Nephron (organoid): Measurements from ENCODE around the gene NR4A3.

ENCODE experiments used
- H3K27ac Mint-ChIP-seq, 3 experiments: 2 replicates each; pipeline ENCODE4 v1.8.0; 2020; ENCODE audit warnings: mixed read lengths in 3 of 3, mild to moderate bottlenecking in 2 of 3, moderate library complexity in 1 of 3
- H3K27me3 Mint-ChIP-seq: 2 replicates; pipeline ENCODE4 v1.8.0; 2021; ENCODE audit warnings: low read depth, mild to moderate bottlenecking, moderate library complexity, mixed read lengths
- H3K36me3 Mint-ChIP-seq: 2 replicates; pipeline ENCODE4 v1.8.0; 2020; ENCODE audit warnings: low read depth, mixed read lengths
- H3K4me1 Mint-ChIP-seq: 2 replicates; pipeline ENCODE4 v1.8.0; 2020; ENCODE audit warnings: mixed read lengths
- H3K4me3 Mint-ChIP-seq, 3 experiments: 2 replicates each; pipeline ENCODE4 v1.8.0; 2020; ENCODE audit warnings: mild to moderate bottlenecking in 3 of 3, mixed read lengths in 3 of 3, moderate library complexity in 2 of 3
- H3K9me3 Mint-ChIP-seq: 2 replicates; pipeline ENCODE4 v1.8.0; 2020; ENCODE audit warnings: mixed read lengths
- TF ChIP-seq, protein P1 (sequence below), 3 experiments: fragments of 200-600 bp; sonication (generic); IDR thresholded peaks; one replicate each; pipeline ENCODE4 v1.5.0; 2021; ENCODE audit warnings: antibody characterized with exemption in 3 of 3; ENCODE audit not compliant: unreplicated experiment in 3 of 3

The NR4A3 gene

DNA sequence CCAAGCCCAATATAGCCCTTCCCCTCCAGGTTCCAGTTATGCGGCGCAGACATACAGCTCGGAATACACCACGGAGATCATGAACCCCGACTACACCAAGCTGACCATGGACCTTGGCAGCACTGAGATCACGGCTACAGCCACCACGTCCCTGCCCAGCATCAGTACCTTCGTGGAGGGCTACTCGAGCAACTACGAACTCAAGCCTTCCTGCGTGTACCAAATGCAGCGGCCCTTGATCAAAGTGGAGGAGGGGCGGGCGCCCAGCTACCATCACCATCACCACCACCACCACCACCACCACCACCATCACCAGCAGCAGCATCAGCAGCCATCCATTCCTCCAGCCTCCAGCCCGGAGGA is 6.3 kb downstream of the NR4A3 start:
- Mint-ChIP-seq H3K4me1 (peaks cover 18% of the 10 kb centered on the region), H3K4me3 (peak overlapping the region; percentile 21 to 61 (median 56)), H3K9me3 (no peaks in the 10 kb centered on the region), H3K36me3 (peaks cover 10% of the 10 kb centered on the region), H3K27ac (no peak overlapping the region), H3K27me3 (peaks cover 96% of the 10 kb centered on the region)
- TF ChIP-seq, protein P1, sequence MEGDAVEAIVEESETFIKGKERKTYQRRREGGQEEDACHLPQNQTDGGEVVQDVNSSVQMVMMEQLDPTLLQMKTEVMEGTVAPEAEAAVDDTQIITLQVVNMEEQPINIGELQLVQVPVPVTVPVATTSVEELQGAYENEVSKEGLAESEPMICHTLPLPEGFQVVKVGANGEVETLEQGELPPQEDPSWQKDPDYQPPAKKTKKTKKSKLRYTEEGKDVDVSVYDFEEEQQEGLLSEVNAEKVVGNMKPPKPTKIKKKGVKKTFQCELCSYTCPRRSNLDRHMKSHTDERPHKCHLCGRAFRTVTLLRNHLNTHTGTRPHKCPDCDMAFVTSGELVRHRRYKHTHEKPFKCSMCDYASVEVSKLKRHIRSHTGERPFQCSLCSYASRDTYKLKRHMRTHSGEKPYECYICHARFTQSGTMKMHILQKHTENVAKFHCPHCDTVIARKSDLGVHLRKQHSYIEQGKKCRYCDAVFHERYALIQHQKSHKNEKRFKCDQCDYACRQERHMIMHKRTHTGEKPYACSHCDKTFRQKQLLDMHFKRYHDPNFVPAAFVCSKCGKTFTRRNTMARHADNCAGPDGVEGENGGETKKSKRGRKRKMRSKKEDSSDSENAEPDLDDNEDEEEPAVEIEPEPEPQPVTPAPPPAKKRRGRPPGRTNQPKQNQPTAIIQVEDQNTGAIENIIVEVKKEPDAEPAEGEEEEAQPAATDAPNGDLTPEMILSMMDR (IDR thresholded peaks at IDR 0.05; ENCODE audit: unreplicated experiment in 3 of 3): no peak

DNA sequence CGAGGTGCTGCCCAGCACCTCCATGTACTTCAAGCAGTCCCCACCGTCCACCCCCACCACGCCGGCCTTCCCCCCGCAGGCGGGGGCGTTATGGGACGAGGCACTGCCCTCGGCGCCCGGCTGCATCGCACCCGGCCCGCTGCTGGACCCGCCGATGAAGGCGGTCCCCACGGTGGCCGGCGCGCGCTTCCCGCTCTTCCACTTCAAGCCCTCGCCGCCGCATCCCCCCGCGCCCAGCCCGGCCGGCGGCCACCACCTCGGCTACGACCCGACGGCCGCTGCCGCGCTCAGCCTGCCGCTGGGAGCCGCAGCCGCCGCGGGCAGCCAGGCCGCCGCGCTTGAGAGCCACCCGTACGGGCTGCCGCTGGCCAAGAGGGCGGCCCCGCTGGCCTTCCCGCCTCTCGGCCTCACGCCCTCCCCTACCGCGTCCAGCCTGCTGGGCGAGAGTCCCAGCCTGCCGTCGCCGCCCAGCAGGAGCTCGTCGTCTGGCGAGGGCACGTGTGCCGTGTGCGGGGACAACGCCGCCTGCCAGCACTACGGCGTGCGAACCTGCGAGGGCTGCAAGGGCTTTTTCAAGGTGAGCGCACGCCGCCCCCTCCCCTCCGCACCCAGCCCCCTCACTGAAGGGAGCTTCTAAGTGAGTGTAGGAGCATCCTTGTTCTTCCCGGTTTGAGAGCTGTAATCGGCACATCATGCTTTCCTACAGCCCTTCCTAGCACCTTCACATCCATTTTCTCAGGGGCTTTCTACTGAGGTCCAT is 6.9 kb downstream of the NR4A3 start:
- TF ChIP-seq, protein P1 (IDR thresholded peaks at IDR 0.05; ENCODE audit: unreplicated experiment in 3 of 3): no peak
- Mint-ChIP-seq H3K9me3 (no peaks in the 10 kb centered on the region), H3K27me3 (peaks cover 96% of the 10 kb centered on the region), H3K27ac (no peak overlapping the region), H3K4me1 (peaks cover 13% of the 10 kb centered on the region), H3K4me3 (peak overlapping the region; percentile 57 to 72 (median 63)), H3K36me3 (peaks cover 10% of the 10 kb centered on the region)

DNA sequence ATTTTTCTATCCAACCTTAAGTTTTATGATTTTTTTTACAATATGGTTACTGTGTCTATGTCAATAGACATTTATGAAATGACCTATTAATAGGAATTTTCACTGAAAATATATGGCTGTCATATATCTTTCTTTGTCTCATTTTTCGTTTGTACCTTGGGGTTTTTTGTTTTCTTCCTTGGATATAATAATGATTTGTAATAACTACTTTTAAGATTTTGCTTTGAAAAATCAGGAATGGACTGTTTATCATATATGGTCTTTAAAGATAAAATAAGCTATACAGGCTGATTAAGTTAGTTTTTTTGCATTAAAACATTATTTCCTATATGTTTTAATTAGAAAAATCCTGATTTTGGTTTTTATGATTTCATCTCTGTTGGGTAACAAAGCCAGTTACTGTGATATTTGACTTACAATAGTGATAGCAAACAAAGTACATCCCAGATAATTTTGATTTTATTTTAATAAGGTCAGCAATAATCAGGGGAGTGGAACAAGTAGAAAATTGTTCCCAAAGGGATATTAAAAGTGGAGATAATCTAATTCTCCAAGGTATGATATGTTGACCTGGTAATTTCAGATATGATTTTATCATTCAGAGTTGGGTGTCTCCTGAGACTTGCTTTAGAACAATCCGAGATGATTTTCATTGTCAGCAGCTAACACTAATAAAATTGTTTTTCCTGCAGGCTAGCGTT is 10.3 kb downstream of the NR4A3 start:
- peaks cover 6% of the 10 kb centered on the region for H3K4me1 Mint-ChIP-seq
- peaks cover 10% of the 10 kb centered on the region for H3K36me3 Mint-ChIP-seq
- H3K27me3 Mint-ChIP-seq: peaks cover 88% of the 10 kb centered on the region
- H3K9me3 Mint-ChIP-seq: no peaks in the 10 kb centered on the region
- no peak overlapping the region for H3K4me3 Mint-ChIP-seq
- no peak overlapping the region for H3K27ac Mint-ChIP-seq
- TF ChIP-seq, protein P1 (IDR thresholded peaks at IDR 0.05; ENCODE audit: unreplicated experiment in 3 of 3): no peak

DNA sequence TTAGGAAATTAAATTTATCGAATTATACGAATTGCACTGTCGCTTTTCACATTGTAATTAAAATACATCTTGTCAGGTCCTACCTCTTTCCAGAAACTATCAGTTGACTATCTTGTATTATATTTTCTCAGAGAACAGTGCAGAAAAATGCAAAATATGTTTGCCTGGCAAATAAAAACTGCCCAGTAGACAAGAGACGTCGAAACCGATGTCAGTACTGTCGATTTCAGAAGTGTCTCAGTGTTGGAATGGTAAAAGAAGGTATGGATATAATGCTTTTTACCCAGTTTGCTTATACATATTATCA is 10.8 kb downstream of the NR4A3 start:
- TF ChIP-seq, protein P1 (IDR thresholded peaks at IDR 0.05; ENCODE audit: unreplicated experiment in 3 of 3): no peak
- H3K4me3 Mint-ChIP-seq: no peak overlapping the region
- no peak overlapping the region for H3K27ac Mint-ChIP-seq
- peaks cover 6% of the 10 kb centered on the region for H3K4me1 Mint-ChIP-seq
- no peaks in the 10 kb centered on the region for H3K9me3 Mint-ChIP-seq
- peaks cover 85% of the 10 kb centered on the region for H3K27me3 Mint-ChIP-seq
- peaks cover 9% of the 10 kb centered on the region for H3K36me3 Mint-ChIP-seq

DNA sequence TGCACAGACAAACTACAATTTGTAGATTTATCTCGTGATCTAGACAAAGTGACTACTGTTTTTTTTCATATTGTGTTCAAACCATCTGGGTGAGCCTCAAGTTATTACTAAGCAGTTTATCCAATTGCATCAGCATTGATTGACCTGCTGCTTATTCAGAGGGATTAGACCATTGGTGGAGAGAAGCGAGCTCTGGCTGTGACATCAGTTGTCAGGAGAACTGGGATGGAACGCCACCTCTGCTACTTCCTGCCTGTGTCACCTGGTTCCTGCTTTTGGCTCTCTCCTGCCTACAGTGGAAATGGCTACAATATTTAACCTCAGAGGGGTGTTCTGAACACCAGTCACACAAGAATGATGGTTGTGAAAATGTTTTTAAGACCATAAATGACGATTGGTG is 12.1 kb downstream of the NR4A3 start:
- Mint-ChIP-seq H3K36me3 (peaks cover 4% of the 10 kb centered on the region), H3K4me1 (peaks cover 6% of the 10 kb centered on the region), H3K27ac (no peak overlapping the region), H3K27me3 (peaks cover 79% of the 10 kb centered on the region), H3K4me3 (no peak overlapping the region), H3K9me3 (no peaks in the 10 kb centered on the region)
- TF ChIP-seq, protein P1 (IDR thresholded peaks at IDR 0.05; ENCODE audit: unreplicated experiment in 3 of 3): no peak

DNA sequence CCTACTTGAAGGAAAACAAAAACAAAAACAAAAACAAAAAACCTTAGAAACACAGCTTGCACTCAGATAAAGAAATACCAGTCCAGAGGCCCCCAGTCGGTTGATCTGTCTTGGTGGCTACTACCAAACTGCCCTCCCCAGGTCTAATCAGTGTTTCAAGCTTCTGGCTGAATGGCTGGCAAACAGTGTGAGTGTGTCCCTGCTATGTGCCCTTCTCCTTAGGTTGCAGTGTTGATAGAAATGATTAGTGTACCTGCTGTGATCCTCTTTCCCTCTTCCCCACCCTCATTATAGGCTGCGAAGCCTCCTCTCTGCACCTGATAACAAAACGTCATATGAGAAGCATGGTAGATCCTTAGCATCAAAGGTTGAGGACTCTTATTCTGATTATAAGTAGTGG is 12.8 kb downstream of the NR4A3 start:
- H3K9me3 Mint-ChIP-seq: no peaks in the 10 kb centered on the region
- no peaks in the 10 kb centered on the region for H3K36me3 Mint-ChIP-seq
- TF ChIP-seq, protein P1 (IDR thresholded peaks at IDR 0.05; ENCODE audit: unreplicated experiment in 3 of 3): no peak
- H3K27ac Mint-ChIP-seq: no peak overlapping the region
- H3K4me3 Mint-ChIP-seq: no peak overlapping the region
- H3K27me3 Mint-ChIP-seq: peaks cover 72% of the 10 kb centered on the region
- no peaks in the 10 kb centered on the region for H3K4me1 Mint-ChIP-seq
